B cell (primary cell): ENCODE measurements around the gene CCDC201. TPM values are rescaled to one million over a fixed set of nuclear protein-coding genes. Genes with fewer than 3 reads are reported as not detected.
"Not testable (repeated sequence)": the region's sequence is repeated elsewhere in the genome, so short reads cannot be mapped to it uniquely, and the experiment has no call there.

ENCODE experiments used
- ATAC-seq: fragments of 200-7000 bp; cut with Tn5 transposase; one replicate; pipeline ENCODE4 v1.10.0; 2021; ENCODE audit warnings: low read depth, mild to moderate bottlenecking, moderate number of reproducible peaks, moderate library complexity
- CTCF ChIA-PET: fragments of 350-600 bp; sonication (Branson Sonifier 250); formaldehyde crosslinking; loops from one replicate; lab custom pipeline; 2021; ENCODE audit warnings: antibody characterized with exemption, inconsistent platforms; lab: Charles Lee
- POLR2A ChIA-PET: fragments of 350-600 bp; sonication (Branson Sonifier 250); formaldehyde crosslinking; loops from one replicate; lab custom pipeline; 2021; ENCODE audit warnings: antibody characterized with exemption; lab: Charles Lee
- DNase-seq: peaks from one replicate; pipeline ENCODE4 v3.0.0; 2013
- H2AFZ ChIP-seq: 2 replicates; pipeline ENCODE4 v1.6.1; 2012; ENCODE audit warnings: mild to moderate bottlenecking, low read depth, low read length; ENCODE audit not compliant: insufficient read depth, poor library complexity, severe bottlenecking
- H3K27ac ChIP-seq, 2 donors: 1 replicate in 1 of 2; 2 replicates in 1 of 2; pipeline ENCODE4 v1.5.1; 2012 to 2013; ENCODE audit warnings: low read length in 2 of 2, mild to moderate bottlenecking in 2 of 2, moderate library complexity in 1 of 2
- H3K27me3 ChIP-seq, 4 experiments: fragments of 200-600 bp in 1 of 4; sonication (generic) in 1 of 4; replicated peaks in 1 of 4; 1 replicate in 2 of 4; 2 replicates in 2 of 4; pipeline versions ENCODE4 v1.6.1 to v1.7.0; 2013 to 2016; ENCODE audit warnings: low read length in 3 of 4, mild to moderate bottlenecking in 2 of 4, mixed read lengths in 1 of 4, moderate library complexity in 1 of 4; ENCODE audit not compliant: insufficient read depth in 4 of 4, control insufficient read depth in 3 of 4; ENCODE audit errors: control extremely low read depth in 1 of 4
- H3K36me3 ChIP-seq, 2 experiments: replicated peaks in 1 of 2; 1 replicate in 1 of 2; 2 replicates in 1 of 2; pipeline versions ENCODE4 v1.6.1 to v1.7.1; 2013; ENCODE audit warnings: low read length in 1 of 2; ENCODE audit not compliant: insufficient read depth in 2 of 2, control insufficient read depth in 1 of 2; ENCODE audit errors: control extremely low read depth in 1 of 2, extremely low read depth in 1 of 2
- H3K4me1 ChIP-seq, 2 donors: fragments of 200-600 bp in 1 of 2; sonication (generic) in 1 of 2; 1 replicate in 1 of 2; 2 replicates in 1 of 2; pipeline versions ENCODE4 v1.5.1 to v1.6.1; 2013 to 2017; ENCODE audit warnings: low read length in 2 of 2; ENCODE audit not compliant: control insufficient read depth in 2 of 2, insufficient read depth in 2 of 2
- H3K4me2 ChIP-seq: replicated peaks from 2 replicates; pipeline ENCODE3; 2012; ENCODE audit warnings: mild to moderate bottlenecking, low read depth, low read length; ENCODE audit not compliant: poor library complexity, severe bottlenecking
- H3K4me3 ChIP-seq, 5 experiments: fragments of 200-600 bp in 1 of 5; sonication (generic) in 1 of 5; 1 replicate in 3 of 5; 2 replicates in 2 of 5; pipeline versions ENCODE4 v1.5.1 to v1.7.0; 2011 to 2016; ENCODE audit warnings: low read length in 4 of 5, mild to moderate bottlenecking in 4 of 5, low read depth in 2 of 5, control low read depth in 1 of 5, moderate library complexity in 1 of 5; ENCODE audit not compliant: insufficient read depth in 1 of 5; ENCODE audit errors: control extremely low read depth in 1 of 5, extremely low read depth in 1 of 5
- H3K79me2 ChIP-seq: fragments of 200-600 bp; sonication (generic); one replicate; pipeline ENCODE4 v1.6.0; 2016; ENCODE audit warnings: low read length; ENCODE audit not compliant: control insufficient read depth, insufficient read depth
- H3K9ac ChIP-seq: fragments of 200-600 bp; sonication (generic); 2 replicates; pipeline ENCODE4 v1.6.1; 2017; ENCODE audit warnings: mild to moderate bottlenecking, low read length, moderate library complexity
- H3K9me3 ChIP-seq, 3 donors: one replicate each; pipeline versions ENCODE4 v1.6.1 to v1.7.1; 2013; ENCODE audit warnings: low read length in 2 of 3; ENCODE audit not compliant: control insufficient read depth in 2 of 3, insufficient read depth in 1 of 3; ENCODE audit errors: control extremely low read depth in 1 of 3
- H4K20me1 ChIP-seq: 2 replicates; pipeline ENCODE4 v1.6.0; 2012; ENCODE audit warnings: mild to moderate bottlenecking, low read length; ENCODE audit not compliant: insufficient read depth, control insufficient read depth, poor library complexity, severe bottlenecking
- H3K27ac Mint-ChIP-seq: one replicate; pipeline ENCODE4 v1.8.0; 2021; ENCODE audit warnings: mixed read lengths
- H3K27me3 Mint-ChIP-seq: one replicate; pipeline ENCODE4 v1.8.0; 2021; ENCODE audit warnings: mixed read lengths
- H3K4me1 Mint-ChIP-seq: one replicate; pipeline ENCODE4 v1.8.0; 2021; ENCODE audit warnings: mixed read lengths
- H3K4me3 Mint-ChIP-seq: one replicate; pipeline ENCODE4 v1.8.0; 2021; ENCODE audit warnings: mixed read lengths
- H3K9me3 Mint-ChIP-seq: one replicate; pipeline ENCODE4 v1.8.0; 2022; ENCODE audit warnings: mixed read lengths; ENCODE audit not compliant: insufficient read depth
- WGBS: methylation state at CpG from one replicate; pipeline ENCODE4 v1.1.5; 2013; ENCODE audit warnings: missing lambda C conversion rate; ENCODE audit not compliant: insufficient coverage; 5-methylcytosine and 5-hydroxymethylcytosine counted together
- intact Hi-C: fragments of 100-400 bp; cut with micrococcal nuclease; formaldehyde crosslinking; loops from one replicate; pipeline ENCODE4 v1.10.0; 2022
- polyA plus RNA-seq: library from polyadenylated mRNA; depleted of rRNA; stranded (reverse); fragments of >200 nt; gene quantifications from 2 replicates; pipeline ENCODE4 v1.2.3, GENCODE V29; 2012
- total RNA-seq, 2 donors: library from RNA; stranded (reverse); fragments of 120-200 nt in 1 of 2; gene quantifications; 1 replicate in 1 of 2; 2 replicates in 1 of 2; pipeline versions ENCODE4 v1.2.3 to v1.2.4, GENCODE V29; 2013 to 2022

CCDC201 gene
- total and polyA plus RNA-seq, 2 donors (not counting 1 experiment from before 2014, with no cell fraction given) = not detected

DNA sequence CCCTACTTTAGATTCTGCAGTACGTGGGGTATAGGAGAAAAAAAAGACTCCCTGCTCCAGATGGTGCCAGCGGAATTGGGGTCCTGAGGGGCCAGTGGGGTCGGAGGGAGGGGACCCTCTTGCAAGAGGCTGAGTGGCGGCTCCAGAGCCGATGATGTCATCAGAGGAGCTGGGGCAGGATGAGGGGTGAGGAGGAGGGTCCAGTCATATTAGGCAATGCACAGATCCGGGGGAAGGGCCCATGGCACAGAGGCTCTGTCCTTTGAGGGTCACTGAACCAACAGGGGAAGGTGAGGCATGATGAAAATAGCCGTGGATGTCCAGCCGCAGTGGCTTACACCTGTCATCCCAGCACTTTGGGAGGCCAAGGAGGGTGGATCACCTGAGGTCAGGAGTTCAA lies 19.4 kb downstream of the CCDC201 start:
- H3K36me3 ChIP-seq, H3K9me3 Mint-ChIP-seq, H3K9ac ChIP-seq, H3K4me2 ChIP-seq, H3K4me1 Mint-ChIP-seq, H3K27ac Mint-ChIP-seq, H3K4me3 ChIP-seq, H4K20me1 ChIP-seq, intact Hi-C loops, H3K9me3 ChIP-seq, H3K4me1 ChIP-seq, ATAC-seq, H3K4me3 Mint-ChIP-seq, H3K79me2 ChIP-seq, H3K27ac ChIP-seq, POLR2A ChIA-PET, H2AFZ ChIP-seq, DNase-seq, H3K27me3 ChIP-seq: not testable (repeated sequence)
- CTCF ChIA-PET = interaction anchor here (2.7 kb wide), 1 partner anchor 699 kb away, joined by 27 read pairs; no protein-coding TSS in a partner anchor
- 80% methylated on average over 7 of the region's 8 CpGs for WGBS
- H3K27me3 Mint-ChIP-seq = peaks cover 13% of the 10 kb centered on the region

DNA sequence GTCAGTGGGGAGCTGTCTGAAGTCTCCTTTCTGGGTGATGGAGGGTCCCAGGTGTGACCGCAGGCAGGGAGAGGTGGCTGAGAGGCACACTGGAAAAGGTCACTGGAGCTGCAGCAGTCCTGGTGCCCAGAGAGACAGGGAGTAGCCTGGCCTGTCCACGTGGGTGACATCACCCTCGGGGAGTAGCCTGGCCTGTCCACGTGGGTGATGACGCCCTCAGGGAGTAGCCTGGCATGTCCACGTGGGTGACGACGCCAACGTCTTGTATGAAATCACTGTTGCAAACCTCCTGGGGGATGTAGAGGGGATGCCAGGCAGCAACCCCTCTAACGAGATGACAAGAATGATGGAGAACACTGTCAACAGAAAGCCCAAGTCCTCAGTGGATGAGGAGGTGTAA lies 19.9 kb downstream of the CCDC201 start:
- H3K27me3 Mint-ChIP-seq, intact Hi-C loops, H3K9ac ChIP-seq, H3K27ac Mint-ChIP-seq, H4K20me1 ChIP-seq, H3K4me1 ChIP-seq, H3K4me3 Mint-ChIP-seq, H3K27me3 ChIP-seq, DNase-seq, H3K9me3 ChIP-seq, H2AFZ ChIP-seq, H3K79me2 ChIP-seq, H3K4me1 Mint-ChIP-seq, H3K4me3 ChIP-seq, H3K36me3 ChIP-seq, H3K27ac ChIP-seq, POLR2A ChIA-PET, ATAC-seq, H3K9me3 Mint-ChIP-seq, CTCF ChIA-PET, H3K4me2 ChIP-seq: not testable (repeated sequence)
- 87% methylated on average over 9 of the region's 10 CpGs for WGBS

DNA sequence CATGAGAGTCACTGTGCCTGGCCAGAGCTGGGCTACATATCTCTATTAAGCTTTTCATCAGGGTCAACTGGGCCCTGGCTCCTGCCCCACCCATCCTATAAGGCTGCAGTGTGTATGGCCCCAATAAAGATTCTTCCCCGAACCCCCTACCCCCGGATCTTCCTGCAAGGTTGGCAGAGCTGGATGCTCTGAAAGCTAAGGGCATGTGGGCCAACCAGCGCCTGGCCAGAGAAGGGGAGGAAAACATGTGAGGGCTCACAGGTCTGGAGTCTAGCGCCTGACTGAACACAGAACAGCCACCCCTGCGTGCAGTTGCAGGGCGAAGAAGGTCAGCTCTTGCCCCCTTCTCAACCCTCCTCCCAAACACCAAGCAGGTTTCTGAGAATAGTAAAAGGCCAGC lies 24.1 kb downstream of the CCDC201 start:
- H3K4me3 Mint-ChIP-seq, DNase-seq, intact Hi-C loops, CTCF ChIA-PET, H3K27me3 ChIP-seq, H3K79me2 ChIP-seq, H3K27ac Mint-ChIP-seq, H3K27ac ChIP-seq, H3K36me3 ChIP-seq, H2AFZ ChIP-seq, POLR2A ChIA-PET, ATAC-seq, H3K4me3 ChIP-seq, H3K9me3 ChIP-seq, H3K9me3 Mint-ChIP-seq, H3K4me2 ChIP-seq, H3K27me3 Mint-ChIP-seq, H4K20me1 ChIP-seq, H3K4me1 ChIP-seq, H3K4me1 Mint-ChIP-seq, H3K9ac ChIP-seq: not testable (repeated sequence)
- 86% methylated on average over 5 of the region's 6 CpGs for WGBS

DNA sequence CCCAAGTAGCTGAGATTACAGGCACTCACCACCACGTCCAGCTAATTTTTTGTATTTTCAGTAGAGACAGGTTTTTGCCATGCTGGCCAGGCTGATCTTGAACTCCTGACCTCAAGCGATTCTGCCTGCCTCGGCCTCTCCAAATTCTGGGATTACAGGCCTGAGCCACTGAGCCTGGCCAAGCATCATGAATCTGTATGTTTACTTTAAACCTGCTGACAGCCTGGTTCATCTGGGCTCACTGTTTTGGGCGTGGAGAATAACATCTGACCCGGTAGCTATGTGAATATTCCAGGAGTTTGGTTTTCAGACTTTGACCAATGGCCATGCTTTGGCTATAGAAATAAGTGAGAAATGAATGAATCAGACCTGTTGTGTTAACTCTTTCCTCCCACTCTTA lies 26.3 kb downstream of the CCDC201 start:
- H3K27me3 ChIP-seq, H2AFZ ChIP-seq, DNase-seq, H3K9ac ChIP-seq, H3K27ac ChIP-seq, H3K9me3 ChIP-seq, H3K27me3 Mint-ChIP-seq, H3K79me2 ChIP-seq, POLR2A ChIA-PET, H3K4me2 ChIP-seq, H3K9me3 Mint-ChIP-seq, H3K4me3 ChIP-seq, H3K27ac Mint-ChIP-seq, intact Hi-C loops, ATAC-seq, H3K4me3 Mint-ChIP-seq, CTCF ChIA-PET, H3K4me1 ChIP-seq, H4K20me1 ChIP-seq, H3K4me1 Mint-ChIP-seq, H3K36me3 ChIP-seq: not testable (repeated sequence)
- WGBS = 77% methylated on average over 2 of the region's 5 CpGs
